Neural progenitor cell (in vitro differentiated cells): Measurements from ENCODE around the gene NDUFS2.

Experiments
- EZH2 ChIP-seq: fragments of 200-600 bp; sonication (generic); IDR thresholded peaks from 2 replicates; pipeline ENCODE4 v1.6.1; 2017; ENCODE audit warnings: antibody characterized with exemption, mild to moderate bottlenecking, moderate library complexity
- TF ChIP-seq, protein P1 (sequence below): fragments of 200-600 bp; sonication (generic); IDR thresholded peaks from 2 replicates; pipeline ENCODE4 v1.5.1; 2017; ENCODE audit warnings: antibody characterized with exemption, mild to moderate bottlenecking

DNA sequence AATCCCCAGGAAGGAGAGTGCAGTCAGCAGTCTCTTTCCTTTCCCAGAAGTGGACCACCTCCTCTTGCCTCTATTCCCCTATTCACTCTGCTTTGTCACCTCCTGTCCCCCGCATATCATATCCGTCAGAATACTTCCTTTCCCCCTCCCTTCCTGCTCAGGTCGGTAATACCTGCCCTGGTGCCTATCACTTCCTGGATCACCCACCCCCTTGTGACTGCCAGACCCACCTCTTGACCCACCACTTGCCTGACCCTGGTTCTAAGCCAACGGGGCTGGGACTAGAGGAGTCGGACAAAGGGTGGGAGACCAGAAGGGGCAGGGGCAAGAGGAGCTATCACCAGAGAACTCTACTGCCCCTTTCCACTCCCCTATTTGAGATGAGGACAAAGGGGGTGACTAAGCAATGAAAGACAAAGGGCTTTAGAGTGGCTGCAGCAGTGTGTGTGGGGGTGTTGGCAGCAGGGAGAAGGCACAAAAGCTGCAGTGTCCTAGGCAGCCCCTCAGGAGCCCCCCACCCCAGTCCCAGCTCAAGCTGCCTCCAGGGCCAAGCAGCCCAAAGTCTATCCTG is 1.7 kb upstream of the NDUFS2 start:
- TF ChIP-seq, protein P1, sequence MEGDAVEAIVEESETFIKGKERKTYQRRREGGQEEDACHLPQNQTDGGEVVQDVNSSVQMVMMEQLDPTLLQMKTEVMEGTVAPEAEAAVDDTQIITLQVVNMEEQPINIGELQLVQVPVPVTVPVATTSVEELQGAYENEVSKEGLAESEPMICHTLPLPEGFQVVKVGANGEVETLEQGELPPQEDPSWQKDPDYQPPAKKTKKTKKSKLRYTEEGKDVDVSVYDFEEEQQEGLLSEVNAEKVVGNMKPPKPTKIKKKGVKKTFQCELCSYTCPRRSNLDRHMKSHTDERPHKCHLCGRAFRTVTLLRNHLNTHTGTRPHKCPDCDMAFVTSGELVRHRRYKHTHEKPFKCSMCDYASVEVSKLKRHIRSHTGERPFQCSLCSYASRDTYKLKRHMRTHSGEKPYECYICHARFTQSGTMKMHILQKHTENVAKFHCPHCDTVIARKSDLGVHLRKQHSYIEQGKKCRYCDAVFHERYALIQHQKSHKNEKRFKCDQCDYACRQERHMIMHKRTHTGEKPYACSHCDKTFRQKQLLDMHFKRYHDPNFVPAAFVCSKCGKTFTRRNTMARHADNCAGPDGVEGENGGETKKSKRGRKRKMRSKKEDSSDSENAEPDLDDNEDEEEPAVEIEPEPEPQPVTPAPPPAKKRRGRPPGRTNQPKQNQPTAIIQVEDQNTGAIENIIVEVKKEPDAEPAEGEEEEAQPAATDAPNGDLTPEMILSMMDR = no peak
- no peak for TF ChIP-seq EZH2
